Left kidney (tissue), 2 donors: Measurements from ENCODE around the gene CATSPER3. TPM values are rescaled to one million over a fixed set of nuclear protein-coding genes. Genes with fewer than 3 reads are reported as not detected.

ENCODE experiments used
- DNase-seq: peaks from one replicate; pipeline ENCODE4 v3.0.0-alpha.2; 2013
- polyA plus RNA-seq: library from polyadenylated mRNA; unstranded; fragments of 120-200 nt; gene quantifications from one replicate; pipeline ENCODE4 v1.2.1, GENCODE V29; 2013; ENCODE audit not compliant: insufficient read length

The CATSPER3 gene
- polyA plus RNA-seq, 1 donor, result 1.7 TPM

GRCh38 chr5:135030123-135030955 lies 62.6 kb downstream of the CATSPER3 start:
- no peak for DNase-seq

DNA sequence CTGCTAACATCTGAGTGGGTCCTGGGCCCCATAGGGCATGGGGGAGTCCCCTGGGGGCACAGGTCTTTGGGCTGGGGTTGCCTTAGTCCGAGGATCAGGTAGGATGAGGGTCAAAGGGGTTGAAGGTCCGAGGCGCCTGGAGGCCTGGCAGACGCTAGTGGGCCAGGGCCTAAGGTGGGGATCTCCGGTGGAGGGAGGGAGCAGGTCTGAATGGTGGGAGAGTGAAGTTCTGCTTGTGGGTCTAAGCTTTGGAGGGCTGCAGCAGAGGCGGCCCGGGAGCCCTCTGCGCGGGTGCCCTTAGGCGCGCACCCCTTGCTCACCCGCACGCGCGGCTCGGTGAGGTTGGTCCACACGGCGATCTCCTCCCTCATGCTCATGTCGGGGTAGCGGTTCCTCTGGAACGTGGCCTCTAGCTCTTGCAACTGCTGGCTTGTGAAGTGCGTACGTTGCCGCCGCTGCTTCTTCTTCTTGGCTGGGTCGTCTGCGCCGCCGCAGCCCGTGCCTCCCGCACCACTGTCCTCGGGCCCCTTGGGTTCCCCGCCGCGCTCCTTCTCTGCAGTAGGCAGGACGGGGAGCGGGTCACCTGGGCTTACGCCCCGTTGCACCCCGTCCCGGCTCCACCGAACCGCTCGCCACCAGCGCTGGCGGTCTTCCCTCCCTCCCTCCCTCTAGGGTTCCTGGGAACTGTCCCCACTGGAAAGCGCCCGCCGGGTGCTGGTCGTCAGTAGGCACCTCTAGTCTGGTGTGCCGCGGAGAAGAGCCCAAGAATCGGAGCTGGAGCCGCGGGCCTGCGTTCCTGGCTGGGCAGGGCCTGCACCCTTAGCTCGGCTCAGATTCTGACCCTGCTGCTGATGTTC lies 63.5 kb downstream of the CATSPER3 start:
- DNase-seq, result no peak

DNA sequence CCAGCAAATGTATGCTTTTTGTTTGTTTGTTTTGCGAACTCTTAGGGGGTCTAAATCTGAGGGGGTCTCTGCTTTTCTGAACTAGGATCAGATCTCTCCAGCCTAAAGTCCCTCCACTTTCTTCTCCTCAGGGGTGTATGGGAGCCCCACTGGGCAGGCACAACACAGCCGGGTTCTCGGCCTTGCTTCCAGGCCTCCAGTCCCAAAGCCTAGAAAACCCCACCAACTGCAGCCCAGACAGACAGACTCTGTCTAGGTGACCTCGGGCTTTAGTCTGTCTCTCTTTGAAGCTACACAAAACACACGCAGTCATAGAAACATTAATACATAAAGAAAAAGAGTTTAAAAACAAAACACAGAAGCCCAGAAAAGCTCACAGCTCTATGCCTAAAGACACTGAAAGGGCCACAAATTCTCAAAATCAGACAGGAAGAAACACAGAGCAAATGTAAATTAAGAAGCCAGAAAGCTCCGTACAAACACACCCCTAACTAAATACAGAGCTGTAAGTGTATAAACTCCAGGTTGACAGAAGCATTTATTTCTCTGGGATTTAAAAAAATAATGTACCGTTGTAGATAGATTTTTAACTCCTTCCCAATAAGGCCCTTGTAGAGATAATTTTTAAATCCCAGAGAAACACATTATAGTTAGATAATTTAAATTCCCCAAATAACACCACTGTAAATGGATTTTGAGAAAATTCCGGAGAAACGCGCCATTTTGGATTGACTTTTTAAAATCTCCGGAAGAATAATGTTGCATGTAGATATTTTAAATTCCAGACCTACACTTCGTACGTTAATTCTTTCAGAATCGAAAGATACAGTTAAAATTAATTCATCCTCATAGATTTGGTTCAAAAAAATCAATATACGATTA lies 64.3 kb downstream of the CATSPER3 start:
- no peak for DNase-seq

DNA sequence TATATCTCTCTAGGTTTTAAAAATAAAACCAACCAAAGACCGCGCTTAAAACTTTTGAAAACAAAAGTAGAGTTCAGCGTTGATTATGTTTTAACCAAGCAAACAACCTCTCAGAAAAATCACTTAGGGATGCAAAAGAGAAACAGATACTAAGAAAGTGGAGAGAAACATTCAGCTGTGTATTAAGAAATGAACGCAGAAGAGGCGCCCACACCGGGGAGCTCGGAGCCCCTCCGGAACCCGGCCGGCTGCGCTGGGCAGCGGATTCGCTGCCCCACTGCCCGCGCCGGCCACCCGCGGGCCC lies 64.9 kb downstream of the CATSPER3 start:
- DNase-seq, result no peak

- DNase-seq, result no peak
These were observed 65.5 kb downstream of the CATSPER3 start for GRCh38 chr5:135032999-135033861.

GRCh38 chr5:135033901-135034235 lies 66.2 kb downstream of the CATSPER3 start, which contains the start of gene PITX1:
Gene PITX1, minus strand, starts transcription at chr5:135034228. Its CDS starts 347 bp downstream, at chr5:135033881.
- DNase-seq, result no peak

- DNase-seq, result no peak
These were observed 66.7 kb downstream of the CATSPER3 start for GRCh38 chr5:135034236-135034962.

GRCh38 chr5:135034963-135035677 lies 67.4 kb downstream of the CATSPER3 start:
- DNase-seq, result no peak

- DNase-seq, result no peak
These were observed 67.9 kb downstream of the CATSPER3 start for GRCh38 chr5:135035678-135036030.

- no peak for DNase-seq
These were observed 68.7 kb downstream of the CATSPER3 start for GRCh38 chr5:135036405-135036804.

GRCh38 chr5:135037519-135038204 lies 70.0 kb downstream of the CATSPER3 start:
- no peak for DNase-seq

DNA sequence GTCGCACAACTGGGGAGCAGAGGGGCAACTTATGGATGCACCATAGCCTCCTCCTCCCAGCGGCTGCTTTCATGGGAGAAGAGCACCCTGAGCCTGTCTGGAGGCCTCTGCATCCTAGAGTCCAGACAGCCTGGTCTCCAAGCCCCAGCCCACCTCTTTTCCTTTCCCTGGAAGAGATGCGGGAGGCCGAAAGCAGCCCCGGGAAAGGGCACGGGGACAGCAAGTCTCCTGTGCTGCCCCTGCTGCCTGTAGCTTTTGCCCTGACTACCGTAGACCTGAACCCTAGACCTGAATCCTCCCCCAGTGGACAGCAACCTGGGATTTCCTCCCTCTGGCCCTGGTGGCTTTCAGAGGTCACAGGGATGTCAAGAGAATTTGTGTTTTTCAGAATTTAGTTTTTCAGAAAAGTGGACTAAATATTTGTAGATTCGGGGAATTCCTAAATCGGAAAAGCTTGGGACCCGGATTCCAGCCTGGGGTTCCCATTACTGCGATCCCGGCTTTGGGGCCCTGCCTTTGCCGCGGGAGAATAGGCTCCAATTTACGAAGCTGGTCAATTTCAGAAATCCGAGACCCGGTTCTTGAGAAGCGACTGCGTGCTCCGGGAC lies 70.6 kb downstream of the CATSPER3 start:
- DNase-seq, result no peak

DNA sequence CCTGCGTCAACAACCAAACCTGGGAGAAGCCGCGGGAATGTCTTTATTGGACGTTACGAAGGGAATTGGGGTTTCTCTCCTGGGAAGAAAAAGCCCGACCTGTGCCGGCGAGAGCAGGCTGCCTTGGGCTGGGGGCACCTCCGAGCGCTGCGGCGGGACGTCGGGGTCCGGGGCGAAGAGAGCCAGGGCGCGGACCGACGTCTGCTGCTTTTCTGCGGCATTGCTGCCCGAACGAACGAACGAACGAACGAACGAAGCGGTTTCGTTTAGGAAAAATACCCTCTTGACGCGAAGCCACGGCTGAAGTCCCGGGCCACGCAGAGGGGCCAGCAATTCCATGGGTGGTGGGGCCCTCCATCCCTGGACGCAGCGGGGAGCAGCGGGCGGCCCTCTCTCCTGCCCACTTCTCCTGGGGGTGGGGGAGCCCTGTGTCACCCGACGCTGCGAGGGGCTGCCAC lies 71.1 kb downstream of the CATSPER3 start:
- DNase-seq, result no peak

DNA sequence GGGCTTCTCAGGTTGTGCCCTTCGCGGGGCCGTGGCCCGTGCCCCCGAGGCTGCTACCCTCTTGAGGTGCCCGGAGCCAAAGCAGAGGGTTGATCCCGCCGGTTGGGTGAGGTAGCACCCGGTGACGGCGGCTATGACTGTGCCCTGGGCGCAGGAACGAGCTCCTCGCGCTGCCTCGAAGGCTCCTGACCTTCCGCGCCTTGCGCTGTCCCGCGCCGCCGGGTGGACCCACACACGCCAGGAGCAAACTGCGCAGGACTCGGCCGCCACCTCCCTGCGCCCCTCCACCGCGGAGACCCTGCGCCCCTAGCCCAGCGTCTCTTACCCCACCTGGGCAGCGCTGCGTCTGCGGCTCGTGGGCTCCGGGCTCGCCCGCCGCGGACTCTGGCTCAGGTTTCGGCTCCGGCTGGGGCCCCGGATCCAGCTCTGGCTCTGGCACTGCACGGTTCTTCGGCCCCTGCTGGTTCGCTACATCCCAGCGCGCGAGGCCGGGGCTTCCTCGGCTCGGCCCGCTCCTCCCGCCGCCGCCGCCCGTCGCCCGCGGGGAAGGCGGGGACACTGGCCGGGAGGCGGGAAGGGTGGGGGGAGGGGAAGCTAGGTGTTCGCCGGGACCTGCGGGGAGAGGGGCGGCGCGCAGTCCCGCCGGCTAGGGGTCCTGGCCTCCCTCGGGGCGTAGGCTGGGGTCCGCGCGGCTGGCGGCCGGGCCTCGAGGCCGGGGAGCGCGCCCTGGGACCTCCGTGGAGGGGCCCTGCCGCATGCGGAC lies 71.7 kb downstream of the CATSPER3 start:
- no peak for DNase-seq

GRCh38 chr5:135040034-135040332 lies 72.3 kb downstream of the CATSPER3 start:
- no peak for DNase-seq

DNA sequence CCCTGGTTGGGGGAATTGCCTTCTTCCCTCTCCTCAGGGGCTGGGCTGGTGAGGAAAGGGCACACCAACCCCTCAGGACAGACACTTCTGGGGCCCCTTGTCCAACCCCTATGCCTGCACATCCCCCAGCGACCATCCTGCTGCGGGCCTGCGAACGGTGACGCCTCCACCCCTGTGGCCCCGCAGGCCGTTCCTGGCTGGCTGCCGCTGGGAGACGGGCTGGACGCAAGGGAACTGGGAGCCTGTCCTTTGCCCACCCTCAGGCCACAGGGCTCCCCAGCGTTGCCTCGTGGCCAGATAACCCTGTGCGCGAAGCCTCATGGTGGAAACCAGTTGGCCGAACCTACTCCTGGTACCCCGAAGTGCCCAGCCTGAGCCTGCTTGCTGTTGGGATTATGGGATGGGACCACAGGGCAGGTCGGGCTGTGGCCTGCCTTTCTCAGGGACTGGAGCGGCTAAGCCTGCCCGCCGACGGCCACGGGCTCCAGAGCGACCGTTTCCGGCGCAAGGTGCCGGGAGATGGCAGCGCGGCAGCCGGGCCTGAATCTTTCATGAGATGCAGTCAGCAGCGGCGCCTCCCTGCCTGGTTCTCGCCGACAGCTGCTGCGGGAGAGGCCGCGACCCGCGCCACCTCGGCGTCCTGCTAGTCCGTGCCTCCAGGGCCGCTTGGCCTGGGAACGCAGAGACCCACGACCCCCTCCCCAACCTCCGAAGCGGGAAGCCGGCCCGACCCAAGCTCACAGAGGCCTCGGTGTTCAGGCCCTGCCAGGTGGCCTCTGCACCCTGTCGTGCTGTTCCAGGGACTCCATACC lies 72.8 kb downstream of the CATSPER3 start:
- DNase-seq, result no peak

- no peak for DNase-seq
These were observed 73.5 kb downstream of the CATSPER3 start for GRCh38 chr5:135041145-135041587.
